BLaER1 treated with 17β-estradiol and CSF1 and Interleukin-3, amounts not matched to agents 10 nM and 100 nM (cell line): ENCODE data around the gene TAAR9.

Experiments
- H3K27ac ChIP-seq, 11 experiments: shearing (Covaris generic); formaldehyde crosslinking; 2 replicates each; pipeline ENCODE4 v1.8.1; 2022
- H3K27me3 ChIP-seq, 11 experiments: shearing (Covaris generic); formaldehyde crosslinking; 2 replicates each; pipeline ENCODE4 v1.8.1; 2022
- H3K36me3 ChIP-seq, 11 experiments: shearing (Covaris generic); formaldehyde crosslinking; 2 replicates each; pipeline ENCODE4 v1.8.1; 2022
- H3K4me1 ChIP-seq, 10 experiments: shearing (Covaris generic); formaldehyde crosslinking; 2 replicates each; pipeline ENCODE4 v1.8.1; 2022
- H3K4me2 ChIP-seq, 11 experiments: shearing (Covaris generic); formaldehyde crosslinking; 2 replicates each; pipeline ENCODE4 v1.8.1; 2022
- H3K4me3 ChIP-seq, 10 experiments: shearing (Covaris generic); formaldehyde crosslinking; 2 replicates each; pipeline ENCODE4 v1.8.1; 2022
- H3K9ac ChIP-seq, 11 experiments: shearing (Covaris generic); formaldehyde crosslinking; 2 replicates each; pipeline ENCODE4 v1.8.1; 2022
- H3K9me3 ChIP-seq, 11 experiments: shearing (Covaris generic); formaldehyde crosslinking; replicated peaks in 1 of 11; 2 replicates each; pipeline ENCODE4 v1.8.1; 2022
- H4K20me1 ChIP-seq, 11 experiments: shearing (Covaris generic); formaldehyde crosslinking; 2 replicates each; pipeline ENCODE4 v1.8.1; 2022
- Cebpa-rat ChIP-seq, 11 experiments: shearing (Covaris generic); IDR thresholded peaks; 2 replicates each; pipeline ENCODE4 v1.8.1; 2022

Gene TAAR9

DNA sequence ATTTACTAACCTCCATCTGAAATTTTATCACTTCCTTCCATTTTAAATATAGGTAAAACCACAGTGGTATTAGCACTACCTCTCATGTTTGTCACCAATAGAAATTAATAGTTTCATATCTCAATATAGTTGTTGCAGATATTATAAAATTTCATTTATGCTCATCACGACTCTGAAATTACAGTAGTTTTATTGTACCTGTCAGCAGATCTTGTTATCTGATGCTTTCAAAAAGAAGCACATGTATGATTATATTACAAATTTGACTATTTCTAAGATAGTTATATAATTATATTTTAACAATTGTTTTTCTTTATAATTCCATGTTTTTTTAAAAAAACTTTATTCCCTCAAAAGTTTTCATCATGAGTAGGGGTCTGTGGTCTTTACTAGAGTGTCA is 46.6 kb downstream of the TAAR9 start:
- Histone ChIP-seq H3K9ac (no peak overlapping the region), H3K9me3 (peaks cover 0 to 5% (median 0%) of the 10 kb centered on the region in 11 experiments; a peak in 4 of 22 replicates), H3K36me3 (no peaks in the 10 kb centered on the region), H4K20me1 (no peaks in the 10 kb centered on the region), H3K4me3 (no peak overlapping the region), H3K27ac (no peak overlapping the region), H3K4me1 (no peaks in the 10 kb centered on the region), H3K27me3 (no peaks in the 10 kb centered on the region), H3K4me2 (no peak overlapping the region)
- TF ChIP-seq Cebpa-rat (IDR thresholded peaks at IDR 0.05) = no peak

DNA sequence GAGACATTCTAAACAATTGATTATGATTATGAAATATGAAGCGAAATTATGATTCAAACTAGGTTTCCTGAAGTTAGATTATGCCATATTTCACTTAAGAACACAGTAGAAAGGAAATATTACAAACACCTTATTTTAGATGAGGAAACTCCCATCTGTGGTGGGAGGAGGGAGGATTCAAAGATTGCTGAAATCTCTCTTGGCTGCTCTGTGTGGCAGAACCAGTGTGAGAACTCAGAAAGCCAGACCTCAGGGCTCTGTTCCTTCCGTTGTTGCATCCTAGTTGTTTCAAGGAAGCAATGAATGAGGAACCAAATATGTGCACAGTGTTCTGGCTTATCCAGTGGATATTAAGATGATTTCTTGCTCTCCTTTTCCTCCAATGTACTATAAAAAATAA is 49.3 kb downstream of the TAAR9 start:
- peaks cover 0 to 3% (median under 1%) of the 10 kb centered on the region in 10 experiments; a peak in 8 of 20 replicates for H3K4me1 ChIP-seq
- no peaks in the 10 kb centered on the region for H3K9me3 ChIP-seq
- H4K20me1 ChIP-seq = no peaks in the 10 kb centered on the region
- no peak overlapping the region for H3K4me3 ChIP-seq
- no peak overlapping the region for H3K4me2 ChIP-seq
- H3K27me3 ChIP-seq = no peaks in the 10 kb centered on the region
- H3K27ac ChIP-seq = no peak overlapping the region
- no peak overlapping the region for H3K9ac ChIP-seq
- no peaks in the 10 kb centered on the region for H3K36me3 ChIP-seq
- no peak for TF ChIP-seq Cebpa-rat (IDR thresholded peaks at IDR 0.05)
